ENCODE results near the gene SLC1A5. TPM values are rescaled to one million over a fixed set of nuclear protein-coding genes. Genes with fewer than 3 reads are reported as not detected.
A peak's percentile ranks its signal among the peaks of the same experiment; 100 is the strongest.
"Not testable (repeated sequence)": the region's sequence is repeated elsewhere in the genome, so short reads cannot be mapped to it uniquely, and the experiment has no call there.

Gene SLC1A5
- total and polyA plus RNA-seq, 12 donors, result 3.2 to 30.5 (median 6.2) TPM

- no peak for DNase-seq
- Histone ChIP-seq H3K27ac (peak overlapping the region in 1 of 10 donors; percentile 72), H3K9me3 (no peaks in the 10 kb centered on the region), H3K27me3 (no peaks in the 10 kb centered on the region), H3K4me1 (peaks cover 0 to 40% (median 5%) of the 10 kb centered on the region in 9 donors), H3K36me3 (no peaks in the 10 kb centered on the region), H3K4me3 (no peak overlapping the region)
- no peak for TF ChIP-seq CTCF (IDR thresholded peaks at IDR 0.05)
- WGBS, 2 donors, result 92 to 94% methylated on average over 6 of the region's 6 CpGs
- intact Hi-C loops (cut with DNase I), result no loop called here
- no peak for ATAC-seq
Observed at GRCh38 chr19:46823049-46823448, 34.7 kb upstream of the SLC1A5 start.

GRCh38 chr19:46822410-46822787, 34.0 kb upstream of the SLC1A5 start:
- 94 to 96% methylated on average over 4 of the region's 4 CpGs for WGBS, 2 donors
- H3K4me1 ChIP-seq, result peaks cover 0 to 40% (median 5%) of the 10 kb centered on the region in 9 donors
- H3K27me3 ChIP-seq; H3K9me3 ChIP-seq; H3K36me3 ChIP-seq; ATAC-seq; intact Hi-C loops (cut with DNase I); DNase-seq; H3K4me3 ChIP-seq: not testable (repeated sequence)
- peak overlapping the region in 1 of 10 donors; percentile 72 for H3K27ac ChIP-seq

- intact Hi-C loops (cut with DNase I), result no loop called here
- Histone ChIP-seq H3K36me3 (no peaks in the 10 kb centered on the region), H3K27me3 (no peaks in the 10 kb centered on the region), H3K4me3 (no peak overlapping the region), H3K4me1 (peaks cover 0 to 40% (median 5%) of the 10 kb centered on the region in 9 donors), H3K9me3 (no peaks in the 10 kb centered on the region), H3K27ac (peak overlapping the region in 1 of 10 donors; percentile 72)
- peak in 6 of 8 donors; percentile 29 to 66 (median 44) for ATAC-seq
- no peak for TF ChIP-seq CTCF (IDR thresholded peaks at IDR 0.05)
- DNase-seq, result peak in 1 of 2 donors; percentile 42
- 77 to 82% methylated on average over 18 of the region's 18 CpGs for WGBS, 2 donors
Observed at GRCh38 chr19:46821512-46822409, 33.4 kb upstream of the SLC1A5 start.

DNA sequence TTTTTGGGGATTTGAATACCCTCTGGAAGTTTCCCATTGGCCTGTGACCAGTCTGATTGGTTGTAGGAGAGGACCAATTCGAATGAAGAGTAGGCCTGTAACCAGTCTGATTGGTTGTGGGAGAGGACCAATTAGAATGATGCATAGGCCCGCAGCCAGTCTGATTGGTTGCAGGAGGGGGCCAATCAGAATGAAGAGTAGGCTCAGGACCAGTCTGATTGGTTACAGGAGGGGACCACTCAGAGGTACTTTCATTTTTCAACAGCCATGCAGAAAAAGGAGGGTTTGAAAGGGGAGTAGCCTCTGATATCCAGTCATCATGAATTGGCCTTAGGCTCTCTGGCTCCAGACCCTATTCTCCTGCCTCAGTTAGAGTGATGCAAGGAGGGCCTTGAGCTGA, 30.4 kb upstream of the SLC1A5 start:
- 94% methylated on average over 2 of the region's 2 CpGs for WGBS, 2 donors
- TF ChIP-seq CTCF (IDR thresholded peaks at IDR 0.05), result no peak

More for the DNA sequence above, 30.4 kb upstream of the SLC1A5 start:
- Histone ChIP-seq H3K4me3 (no peak overlapping the region), H3K4me1 (peaks cover 0 to 34% (median 9%) of the 10 kb centered on the region in 9 donors), H3K27ac (no peak overlapping the region), H3K27me3 (no peaks in the 10 kb centered on the region), H3K9me3 (no peaks in the 10 kb centered on the region), H3K36me3 (no peaks in the 10 kb centered on the region)
- DNase-seq (no peak), ATAC-seq (no peak)
- intact Hi-C loops (cut with DNase I), result no loop called here

Data from heart right ventricle (tissue), 16 donors.